Measurements from ENCODE around the gene HUWE1.

- TF ChIP-seq, protein P1, sequence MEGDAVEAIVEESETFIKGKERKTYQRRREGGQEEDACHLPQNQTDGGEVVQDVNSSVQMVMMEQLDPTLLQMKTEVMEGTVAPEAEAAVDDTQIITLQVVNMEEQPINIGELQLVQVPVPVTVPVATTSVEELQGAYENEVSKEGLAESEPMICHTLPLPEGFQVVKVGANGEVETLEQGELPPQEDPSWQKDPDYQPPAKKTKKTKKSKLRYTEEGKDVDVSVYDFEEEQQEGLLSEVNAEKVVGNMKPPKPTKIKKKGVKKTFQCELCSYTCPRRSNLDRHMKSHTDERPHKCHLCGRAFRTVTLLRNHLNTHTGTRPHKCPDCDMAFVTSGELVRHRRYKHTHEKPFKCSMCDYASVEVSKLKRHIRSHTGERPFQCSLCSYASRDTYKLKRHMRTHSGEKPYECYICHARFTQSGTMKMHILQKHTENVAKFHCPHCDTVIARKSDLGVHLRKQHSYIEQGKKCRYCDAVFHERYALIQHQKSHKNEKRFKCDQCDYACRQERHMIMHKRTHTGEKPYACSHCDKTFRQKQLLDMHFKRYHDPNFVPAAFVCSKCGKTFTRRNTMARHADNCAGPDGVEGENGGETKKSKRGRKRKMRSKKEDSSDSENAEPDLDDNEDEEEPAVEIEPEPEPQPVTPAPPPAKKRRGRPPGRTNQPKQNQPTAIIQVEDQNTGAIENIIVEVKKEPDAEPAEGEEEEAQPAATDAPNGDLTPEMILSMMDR (conservative IDR thresholded peaks at IDR 0.05): no peak
- no peak for TF ChIP-seq EZH2 (IDR thresholded peaks at IDR 0.05; ENCODE audit: low read depth)
These were observed 1.9 kb downstream of the HUWE1 start for GRCh38 chrX:53684415-53685192.

Measured in PC-9 (cell line).